Pancreas (tissue), 10 donors: Measurements from ENCODE around the gene HNRNPA1. TPM values are rescaled to one million over a fixed set of nuclear protein-coding genes. Genes with fewer than 3 reads are reported as not detected.
A peak's percentile ranks its signal among the peaks of the same experiment; 100 is the strongest.

ENCODE experiments used
- ATAC-seq, 4 donors: fragments of 200-7000 bp; cut with Tn5 transposase; one replicate each; pipeline versions ENCODE4 v1.8.0 to v1.9.1; 2020; ENCODE audit warnings: mild to moderate bottlenecking in 4 of 4, moderate library complexity in 4 of 4
- DNase-seq, 6 donors: peaks; one replicate each; pipeline ENCODE4 v3.0.0-alpha.2; 2020
- FAIRE-seq: peaks from 2 replicates; lab custom pipeline; 2012; peaks lifted over from hg19 to GRCh38; lab: Jason Lieb, UNC
- H3K27ac ChIP-seq, 4 donors: fragments of 200-600 bp; sonication (generic); 1 replicate in 3 of 4; 2 replicates in 1 of 4; pipeline versions ENCODE4 v1.5.0 to v1.8.0; 2020
- H3K27me3 ChIP-seq, 4 donors: fragments of 200-600 bp; one replicate each; pipeline ENCODE4 v1.8.0; 2021
- H3K36me3 ChIP-seq, 3 donors: fragments of 200-600 bp; sonication (generic) in 1 of 3; one replicate each; pipeline versions ENCODE4 v1.5.0 to v1.8.0; 2020 to 2021
- H3K4me1 ChIP-seq, 3 donors: fragments of 200-600 bp; one replicate each; pipeline ENCODE4 v1.8.0; 2021
- H3K4me3 ChIP-seq, 4 donors: fragments of 200-600 bp; sonication (generic) in 2 of 4; one replicate each; pipeline versions ENCODE4 v1.5.0 to v1.8.0; 2020 to 2021
- H3K9me3 ChIP-seq, 4 donors: fragments of 200-600 bp; one replicate each; pipeline ENCODE4 v1.8.0; 2021
- CTCF ChIP-seq, 4 donors: fragments of 200-600 bp; sonication (generic) in 3 of 4; IDR thresholded peaks; one replicate each; pipeline versions ENCODE4 v1.5.0 to v1.8.0; 2021; ENCODE audit warnings: antibody characterized with exemption in 4 of 4
- WGBS, 2 donors: extraction: QIAGEN DNeasy Blood & Tissue Kit; methylation state at CpG; one replicate each; pipeline ENCODE4 v1.1.7; 2013; 5-methylcytosine and 5-hydroxymethylcytosine counted together
- intact Hi-C, 3 donors: fragments of 100-400 bp; cut with DNase I; formaldehyde crosslinking; loops; one replicate each; pipeline versions ENCODE4 v1.11.1 to v1.14.2; 2022
- polyA plus RNA-seq, 2 donors: library from polyadenylated mRNA; stranded (reverse); fragments of 200-250 nt; gene quantifications; one replicate each; pipeline ENCODE4 v1.2.3, GENCODE V29; 2013
- total RNA-seq, 6 donors: library from RNA; stranded (reverse); fragmentation: NEBNext Ultra II Directional in 4 of 6; extraction: Animal tissue kit (Norgen Biotek cat#: 25700) in 4 of 6; gene quantifications; one replicate each; pipeline versions ENCODE4 v1.2.1 to v1.2.4, GENCODE V29; 2021 to 2023
- donor health status: healthy with polysubstance abuse.
- donor health status: DM: no; HTN: no; CAD: no; lungs with moderate emphysema.
- donor health status: DM: no; HTN: no; CAD: no.
- donor health status: control.
- donor health status: control.
- donor health status: Bipolar disorder and iron deficiency.
- donor health status: DM: yes; HTN: yes; CAD: no.
- donor health status: DM: no; HTN: no; CAD: no.
- donor health status: DM: no; HTN: no; CAD: no.
- donor health status: DM: yes; HTN: yes; CAD: no.

Gene HNRNPA1
- total and polyA plus RNA-seq, 8 donors: 266 to 784 (median 527) TPM

- H3K27me3 ChIP-seq: no peaks in the 10 kb centered on the region
- WGBS, 2 donors: 96 to 97% methylated on average over 2 of the region's 2 CpGs
- no peak for DNase-seq
- TF ChIP-seq CTCF (IDR thresholded peaks at IDR 0.05): no peak
- H3K36me3 ChIP-seq: no peaks in the 10 kb centered on the region
- no peaks in the 10 kb centered on the region for H3K4me1 ChIP-seq
- no peaks in the 10 kb centered on the region for H3K9me3 ChIP-seq
- intact Hi-C loops: no loop called here
- H3K4me3 ChIP-seq: no peak overlapping the region
- no peak for FAIRE-seq
- no peak overlapping the region for H3K27ac ChIP-seq
- ATAC-seq: no peak
Observed at GRCh38 chr12:54266852-54267251, 13.7 kb upstream of the HNRNPA1 start.

GRCh38 chr12:54270345-54270744 lies 10.2 kb upstream of the HNRNPA1 start:
- no peak for FAIRE-seq
- H3K27me3 ChIP-seq: no peaks in the 10 kb centered on the region
- WGBS, 2 donors: 92 to 95% methylated on average over 2 of the region's 2 CpGs
- no peak overlapping the region for H3K27ac ChIP-seq
- no peaks in the 10 kb centered on the region for H3K36me3 ChIP-seq
- H3K4me1 ChIP-seq: peaks cover 3 to 6% (median 4%) of the 10 kb centered on the region in 3 donors
- no peak for TF ChIP-seq CTCF (IDR thresholded peaks at IDR 0.05)
- ATAC-seq: no peak
- H3K9me3 ChIP-seq: no peaks in the 10 kb centered on the region
- intact Hi-C loops: no loop called here
- H3K4me3 ChIP-seq: no peak overlapping the region
- no peak for DNase-seq

- Histone ChIP-seq H3K27ac (no peak overlapping the region), H3K4me3 (no peak overlapping the region), H3K27me3 (no peaks in the 10 kb centered on the region), H3K36me3 (no peaks in the 10 kb centered on the region), H3K9me3 (no peaks in the 10 kb centered on the region), H3K4me1 (peaks cover 3 to 6% (median 4%) of the 10 kb centered on the region in 3 donors)
- WGBS, 2 donors: 70 to 84% methylated on average over 1 of the region's 1 CpG
- TF ChIP-seq CTCF (IDR thresholded peaks at IDR 0.05): no peak
- DNase-seq: no peak
- FAIRE-seq: no peak
- ATAC-seq: no peak
- intact Hi-C loops: no loop called here
Observed at GRCh38 chr12:54272214-54272613, 8.3 kb upstream of the HNRNPA1 start.

DNA sequence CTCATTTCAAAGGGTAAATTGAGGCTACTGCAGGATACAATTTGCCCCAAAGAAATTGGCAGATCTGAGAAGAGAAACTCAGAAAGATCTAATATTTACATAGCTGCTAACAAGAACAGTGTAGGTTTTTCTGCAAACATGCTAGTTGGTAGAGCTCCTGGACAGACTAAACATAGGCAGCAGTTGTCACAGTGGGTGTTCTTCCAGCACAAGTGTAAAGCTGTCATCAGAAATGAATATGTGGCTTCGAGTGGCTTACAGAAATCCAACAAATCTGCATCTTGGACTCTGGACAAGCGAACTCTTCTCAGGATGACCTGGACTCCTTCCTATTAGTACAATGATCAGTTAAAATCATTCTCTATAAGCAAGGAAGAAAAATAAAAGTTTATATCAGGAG lies 6.5 kb upstream of the HNRNPA1 start:
- ATAC-seq: peak in 3 of 4 donors; percentile 48 to 66 (median 66)

More for the DNA sequence above, 6.5 kb upstream of the HNRNPA1 start:
- WGBS, 2 donors: 61% methylated on average over 2 of the region's 2 CpGs
- intact Hi-C loops: no loop called here
- FAIRE-seq: no peak
- H3K27me3 ChIP-seq: no peaks in the 10 kb centered on the region
- H3K4me3 ChIP-seq: no peak overlapping the region
- H3K27ac ChIP-seq: no peak overlapping the region
- no peaks in the 10 kb centered on the region for H3K9me3 ChIP-seq
- TF ChIP-seq CTCF (IDR thresholded peaks at IDR 0.05): no peak
- no peak for DNase-seq
- no peaks in the 10 kb centered on the region for H3K36me3 ChIP-seq
- peaks cover 6 to 20% (median 16%) of the 10 kb centered on the region in 3 donors for H3K4me1 ChIP-seq
